Lower leg skin (tissue), 4 donors: ENCODE data around the gene IL1RAP. TPM values are rescaled to one million over a fixed set of nuclear protein-coding genes. Genes with fewer than 3 reads are reported as not detected.

ENCODE experiments used
- DNase-seq, 2 donors: peaks; one replicate each; pipeline ENCODE4 v3.0.0-alpha.2; 2019; ENCODE audit warnings: low spot score in 2 of 2
- H3K4me3 ChIP-seq: fragments of 200-600 bp; sonication (generic); 2 replicates; pipeline ENCODE4 v1.5.1; 2017; ENCODE audit warnings: mild to moderate bottlenecking, low read depth; ENCODE audit not compliant: poor library complexity, severe bottlenecking
- CTCF ChIP-seq, 3 donors: fragments of 450-650 bp; IDR thresholded peaks; one replicate each; pipeline ENCODE4 v1.5.1; 2016; ENCODE audit warnings: antibody characterized with exemption in 3 of 3, mild to moderate bottlenecking in 3 of 3, moderate library complexity in 2 of 3
- POLR2A ChIP-seq, 2 donors: fragments of 450-650 bp; IDR thresholded peaks; one replicate each; pipeline ENCODE4 v1.6.1; 2016 to 2017; ENCODE audit warnings: antibody characterized with exemption in 2 of 2, mild to moderate bottlenecking in 1 of 2, moderate library complexity in 1 of 2
- WGBS, 2 donors: methylation state at CpG; one replicate each; pipeline ENCODE4 v1.1.5; 2018; 5-methylcytosine and 5-hydroxymethylcytosine counted together
- intact Hi-C: fragments of 100-400 bp; cut with DNase I; formaldehyde crosslinking; loops from one replicate; pipeline ENCODE4 v1.15.0; 2023; ENCODE audit warnings: low total_unique reads
- total RNA-seq, 4 donors: library from RNA; depleted of rRNA; stranded (reverse); fragments of >200 nt; gene quantifications; one replicate each; pipeline ENCODE4 v1.1.0, GENCODE V29; 2016

IL1RAP gene
- total RNA-seq, 4 donors from 2014 or later = 18.5 to 37.7 (median 23.9) TPM

DNA sequence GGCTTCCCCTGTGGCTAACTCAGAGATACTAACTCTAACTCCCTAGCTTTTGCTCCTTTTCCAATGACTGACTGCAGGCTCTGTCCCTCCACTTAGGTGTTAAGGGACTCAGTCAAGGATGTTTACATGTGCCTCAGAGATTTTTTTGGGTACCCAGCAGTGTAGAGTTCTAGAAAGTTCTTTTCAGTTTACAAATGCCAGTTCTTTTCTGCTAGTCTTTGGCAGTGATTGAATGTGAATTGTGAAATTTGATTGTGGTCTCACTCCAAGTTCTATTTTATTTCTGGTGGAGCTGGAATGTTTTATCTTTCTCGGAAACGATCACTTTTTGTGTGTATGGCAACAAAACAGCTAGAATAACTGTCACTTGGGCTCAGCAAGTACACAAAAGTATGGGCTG lies 60.6 kb downstream of the IL1RAP start:
- no peak for DNase-seq
- TF ChIP-seq POLR2A (IDR thresholded peaks at IDR 0.05) = no peak
- TF ChIP-seq CTCF (IDR thresholded peaks at IDR 0.05) = no peak
- H3K4me3 ChIP-seq = no peak overlapping the region
- intact Hi-C loops = no loop called here
- WGBS, 2 donors = 40 to 52% methylated on average over 2 of the region's 2 CpGs

GRCh38 chr3:190575437-190576185 lies 61.7 kb downstream of the IL1RAP start:
- no peak overlapping the region for H3K4me3 ChIP-seq
- intact Hi-C loops = loop anchor here (5.0 kb wide), 1 partner anchor 243 kb away; no protein-coding TSS in a partner anchor
- no peak for TF ChIP-seq POLR2A (IDR thresholded peaks at IDR 0.05)
- no peak for TF ChIP-seq CTCF (IDR thresholded peaks at IDR 0.05)
- 83 to 85% methylated on average over 7 of the region's 7 CpGs for WGBS, 2 donors
- DNase-seq = no peak

- no peak for DNase-seq
- no peak overlapping the region for H3K4me3 ChIP-seq
- intact Hi-C loops = loop anchor here (5.0 kb wide), 1 partner anchor 245 kb away; no protein-coding TSS in a partner anchor
- 90 to 92% methylated on average over 4 of the region's 4 CpGs for WGBS, 2 donors
- TF ChIP-seq CTCF (IDR thresholded peaks at IDR 0.05) = no peak
- no peak for TF ChIP-seq POLR2A (IDR thresholded peaks at IDR 0.05)
Observed at GRCh38 chr3:190577225-190577624, 63.3 kb downstream of the IL1RAP start.

DNA sequence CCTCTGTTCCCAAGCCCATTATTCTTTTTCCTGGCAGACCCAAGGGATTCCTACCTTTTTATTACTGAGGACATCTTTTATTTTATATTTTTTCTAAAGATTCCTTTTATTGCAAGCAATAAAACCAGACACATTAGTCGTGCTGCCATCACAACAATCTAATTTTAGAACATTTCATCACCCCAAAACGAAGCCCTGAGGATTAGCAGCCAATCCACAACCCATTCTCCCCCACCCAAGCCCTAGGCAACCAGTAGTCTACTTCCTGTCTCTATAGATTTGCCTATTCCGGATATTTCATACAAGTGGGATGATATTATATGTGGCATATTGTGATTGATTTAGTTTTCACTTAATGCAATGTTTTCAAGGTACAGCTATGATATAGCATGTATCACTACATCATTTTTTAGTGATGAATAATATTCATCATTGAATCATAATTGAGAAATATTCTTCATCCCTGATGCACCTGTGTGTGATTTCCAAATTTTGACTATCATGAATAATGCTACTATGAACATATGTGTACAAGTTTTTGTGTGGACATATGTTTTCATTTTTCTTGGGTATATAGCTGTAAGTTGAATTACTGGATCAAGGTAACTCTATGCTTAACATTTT lies 65.7 kb downstream of the IL1RAP start:
- DNase-seq = no peak
- 34 to 47% methylated on average over 3 of the region's 3 CpGs for WGBS, 2 donors
- no peak overlapping the region for H3K4me3 ChIP-seq
- TF ChIP-seq POLR2A (IDR thresholded peaks at IDR 0.05) = no peak
- no peak for TF ChIP-seq CTCF (IDR thresholded peaks at IDR 0.05)
- intact Hi-C loops = loop anchor here (5.0 kb wide), 1 partner anchor 247 kb away; no protein-coding TSS in a partner anchor

- intact Hi-C loops = no loop called here
- TF ChIP-seq POLR2A (IDR thresholded peaks at IDR 0.05) = no peak
- TF ChIP-seq CTCF (IDR thresholded peaks at IDR 0.05) = no peak
- DNase-seq = no peak
- H3K4me3 ChIP-seq = no peak overlapping the region
- 89 to 94% methylated on average over 2 of the region's 2 CpGs for WGBS, 2 donors
Observed at GRCh38 chr3:190580417-190580816, 66.5 kb downstream of the IL1RAP start.
